LNCaP clone FGC (cell line): ENCODE results near the gene IHH.

Experiments
- DNase-seq: peaks from one replicate; pipeline ENCODE4 v3.0.0-alpha.2; 2011; ENCODE audit warnings: low read depth
- H3K4me3 ChIP-seq: 2 replicates; pipeline ENCODE4 v1.5.1; 2011; ENCODE audit warnings: mild to moderate bottlenecking, low read depth, low read length, control low read depth
- TF ChIP-seq, protein P1 (sequence below): IDR thresholded peaks from 2 replicates; pipeline ENCODE4 v1.5.1; 2012; ENCODE audit warnings: mild to moderate bottlenecking; ENCODE audit not compliant: control insufficient read depth, insufficient read depth; ENCODE audit errors: extremely low read depth

The IHH gene

DNA sequence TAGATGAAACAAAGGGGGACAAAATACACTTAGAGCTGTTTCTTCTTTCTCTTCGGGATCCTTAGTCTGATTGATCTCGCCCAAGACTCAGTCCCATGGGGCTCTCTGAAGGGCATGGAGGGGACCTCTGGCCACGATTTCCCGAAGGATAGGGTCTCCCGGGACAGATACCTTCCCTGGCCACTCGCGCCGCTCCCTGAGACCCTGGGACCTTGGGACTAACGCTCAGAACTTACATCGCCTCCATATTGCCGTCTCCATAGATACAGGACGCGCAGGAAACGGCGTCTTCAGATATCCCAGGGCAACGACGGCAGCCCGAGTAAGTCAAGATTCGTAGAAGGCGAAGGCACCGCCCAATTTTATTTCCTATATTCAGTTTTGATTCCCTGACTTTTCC, 19.5 kb downstream of the IHH start, which contains the start of gene CFAP65:
TSS of gene CFAP65 (minus strand) at position 265 of the 400 bp plus-strand sequence. CDS start 2,468 bp downstream, outside the sequence.
- peak; percentile 27 for DNase-seq
- peak within 1 kb of the TSS; percentile 70 for H3K4me3 ChIP-seq
- TF ChIP-seq, protein P1, sequence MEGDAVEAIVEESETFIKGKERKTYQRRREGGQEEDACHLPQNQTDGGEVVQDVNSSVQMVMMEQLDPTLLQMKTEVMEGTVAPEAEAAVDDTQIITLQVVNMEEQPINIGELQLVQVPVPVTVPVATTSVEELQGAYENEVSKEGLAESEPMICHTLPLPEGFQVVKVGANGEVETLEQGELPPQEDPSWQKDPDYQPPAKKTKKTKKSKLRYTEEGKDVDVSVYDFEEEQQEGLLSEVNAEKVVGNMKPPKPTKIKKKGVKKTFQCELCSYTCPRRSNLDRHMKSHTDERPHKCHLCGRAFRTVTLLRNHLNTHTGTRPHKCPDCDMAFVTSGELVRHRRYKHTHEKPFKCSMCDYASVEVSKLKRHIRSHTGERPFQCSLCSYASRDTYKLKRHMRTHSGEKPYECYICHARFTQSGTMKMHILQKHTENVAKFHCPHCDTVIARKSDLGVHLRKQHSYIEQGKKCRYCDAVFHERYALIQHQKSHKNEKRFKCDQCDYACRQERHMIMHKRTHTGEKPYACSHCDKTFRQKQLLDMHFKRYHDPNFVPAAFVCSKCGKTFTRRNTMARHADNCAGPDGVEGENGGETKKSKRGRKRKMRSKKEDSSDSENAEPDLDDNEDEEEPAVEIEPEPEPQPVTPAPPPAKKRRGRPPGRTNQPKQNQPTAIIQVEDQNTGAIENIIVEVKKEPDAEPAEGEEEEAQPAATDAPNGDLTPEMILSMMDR, result no peak

DNA sequence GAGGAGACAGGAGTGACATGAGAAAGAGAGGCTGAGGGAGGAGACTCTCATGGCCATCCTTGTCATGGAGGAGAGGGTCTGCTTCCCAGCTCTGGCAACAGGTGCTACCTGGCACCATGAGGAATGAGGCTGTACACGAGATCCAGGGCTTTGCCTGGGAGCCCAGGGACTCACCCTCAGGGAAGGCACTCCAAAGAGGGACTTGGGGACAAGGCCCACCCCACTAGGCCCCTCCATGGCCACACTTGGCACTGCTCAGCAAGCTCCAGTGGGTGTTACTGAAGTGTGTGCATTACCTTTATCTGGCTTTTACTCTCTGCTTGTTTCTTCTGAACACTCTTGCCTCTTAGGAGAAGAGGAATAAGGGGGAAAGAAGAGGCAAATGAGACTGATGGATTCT, 22.1 kb downstream of the IHH start:
- DNase-seq, result no peak
- no peak overlapping the region for H3K4me3 ChIP-seq
- TF ChIP-seq, protein P1, result no peak

DNA sequence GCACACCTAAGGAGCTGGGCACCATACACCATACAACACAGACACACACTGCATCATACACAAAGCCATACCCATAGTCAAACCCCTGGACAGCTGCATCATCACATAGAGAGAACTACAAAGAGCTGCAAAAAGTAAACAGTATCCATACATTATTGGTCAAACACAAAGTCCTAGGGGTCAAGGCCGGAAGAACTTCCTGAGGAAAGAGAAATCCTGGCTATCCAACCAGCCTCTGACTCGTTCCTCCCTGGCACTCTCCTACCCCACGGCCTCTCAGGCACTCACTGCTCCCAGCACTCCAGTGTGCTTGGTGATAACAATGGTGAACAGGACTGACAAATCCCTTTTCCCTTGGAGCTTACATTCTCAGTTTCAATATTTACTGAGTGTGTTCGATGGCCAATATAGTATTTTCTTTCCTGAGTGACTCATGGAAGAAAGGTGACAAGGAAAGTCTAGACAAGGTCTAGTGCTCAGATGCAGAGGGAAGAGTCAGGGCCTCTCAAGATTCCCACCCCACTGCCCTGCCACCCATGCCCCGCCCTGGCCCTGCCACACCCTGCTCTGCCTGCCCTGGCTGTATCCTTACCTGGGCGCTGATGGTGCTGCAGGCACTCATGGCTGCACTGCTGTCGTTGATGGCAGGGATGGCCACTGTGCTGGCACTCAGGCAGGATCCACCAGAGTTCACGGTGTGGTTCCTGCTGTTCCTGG, 22.8 kb downstream of the IHH start:
- TF ChIP-seq, protein P1, result no peak
- no peak for DNase-seq
- H3K4me3 ChIP-seq, result no peak overlapping the region

DNA sequence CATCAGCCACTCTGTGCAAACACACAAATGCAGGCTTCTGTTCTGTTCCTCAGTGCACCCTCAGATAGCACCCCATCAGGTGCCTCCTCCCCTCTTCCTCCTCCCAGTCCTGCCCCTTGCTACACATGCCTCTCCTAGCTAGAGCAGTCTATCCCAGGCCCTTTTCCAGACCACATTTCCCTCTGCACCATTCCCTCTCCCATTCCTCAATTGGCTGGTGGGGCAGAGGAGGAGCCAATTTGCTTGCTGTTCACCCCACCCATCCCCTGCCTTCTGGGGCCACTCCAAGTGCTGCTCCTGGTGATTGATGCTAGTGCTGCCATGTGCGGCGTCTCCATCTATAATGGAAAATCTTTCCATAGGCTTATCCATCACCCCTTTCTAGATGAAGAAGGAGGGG, 24.8 kb downstream of the IHH start:
- TF ChIP-seq, protein P1, result no peak
- H3K4me3 ChIP-seq, result no peak overlapping the region
- no peak for DNase-seq

DNA sequence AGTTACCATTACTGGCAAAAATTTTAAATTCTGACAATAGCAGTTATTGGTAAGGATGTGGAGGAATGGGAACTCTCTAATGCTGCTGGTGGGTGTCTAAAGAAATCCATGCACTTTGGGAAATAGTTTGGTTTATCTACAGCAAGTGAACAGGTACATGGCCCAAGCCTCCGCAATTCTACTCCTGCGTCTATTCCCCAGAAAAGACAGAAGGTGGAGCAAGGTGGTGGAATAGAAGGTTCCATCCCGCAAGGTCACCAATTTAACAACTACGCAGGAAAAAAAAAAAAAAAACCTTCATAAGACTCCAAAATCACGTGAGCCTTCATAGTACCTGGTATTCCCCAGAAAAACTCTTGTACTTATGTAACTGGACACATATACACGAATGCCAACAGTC, 25.9 kb downstream of the IHH start:
- TF ChIP-seq, protein P1, result no peak
- H3K4me3 ChIP-seq, result no peak overlapping the region
- DNase-seq, result no peak

DNA sequence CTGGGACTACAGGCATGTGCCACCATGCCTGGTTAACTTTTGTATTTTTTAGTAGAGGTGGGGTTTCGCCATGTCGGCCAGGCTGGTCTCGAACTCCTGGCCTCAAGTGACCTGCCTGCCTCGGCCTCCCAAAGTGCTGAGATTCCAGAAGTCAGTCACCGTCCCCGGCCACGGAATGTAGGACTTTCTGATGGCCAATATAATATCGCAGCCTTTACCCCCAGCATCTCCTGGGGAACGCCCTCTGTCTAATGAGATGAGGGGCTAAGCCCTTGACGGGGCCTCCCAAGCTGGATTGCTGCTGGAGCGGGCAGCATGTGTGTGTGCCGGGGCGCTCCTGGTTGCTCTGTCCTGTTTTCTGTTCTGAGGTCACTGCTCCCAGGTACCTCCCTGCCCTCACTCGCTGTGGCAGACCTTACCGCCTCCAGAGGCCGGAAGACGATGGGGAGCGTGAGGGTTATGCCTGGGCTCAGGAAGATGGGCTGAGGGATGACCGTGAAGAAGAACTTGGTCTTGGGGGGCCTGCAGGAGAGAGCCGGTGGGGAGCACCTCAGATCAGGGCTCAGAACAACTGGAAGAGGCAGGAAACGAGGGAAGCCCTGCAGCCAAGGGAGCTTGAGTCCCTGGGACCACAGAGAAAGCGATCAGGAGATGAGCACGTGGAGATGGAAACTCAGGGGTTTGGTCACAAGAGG, 28.5 kb downstream of the IHH start:
- TF ChIP-seq, protein P1, result no peak

More for the DNA sequence above, 28.5 kb downstream of the IHH start:
- no peak for DNase-seq
- H3K4me3 ChIP-seq, result no peak overlapping the region
